Measurements from ENCODE around the gene TBC1D22A.
A peak's percentile ranks its signal among the peaks of the same experiment; 100 is the strongest.

TBC1D22A gene

GRCh38 chr22:46737105-46737975 is 25.1 kb upstream of the TBC1D22A start:
- DNase-seq, result no peak

GRCh38 chr22:46737976-46738646 is 24.3 kb upstream of the TBC1D22A start, which contains the start of gene CERK:
Gene CERK, minus strand, starts transcription at chr22:46738252. Its CDS starts 104 bp downstream, at chr22:46738148.
- peak; percentile 18 for DNase-seq

- DNase-seq, result no peak
Observed at GRCh38 chr22:46738647-46739093, 23.8 kb upstream of the TBC1D22A start.

- no peak for DNase-seq
Observed at GRCh38 chr22:46739094-46739870, 23.2 kb upstream of the TBC1D22A start.

GRCh38 chr22:46740910-46741780 is 21.3 kb upstream of the TBC1D22A start:
- no peak for DNase-seq

- no peak for DNase-seq
Observed at GRCh38 chr22:46741974-46742519, 20.4 kb upstream of the TBC1D22A start.

GRCh38 chr22:46742576-46743221 is 19.8 kb upstream of the TBC1D22A start:
- no peak for DNase-seq

- no peak for DNase-seq
Observed at GRCh38 chr22:46744581-46744980, 17.9 kb upstream of the TBC1D22A start.

- no peak for DNase-seq
Observed at GRCh38 chr22:46746192-46746591, 16.3 kb upstream of the TBC1D22A start.

- no peak for DNase-seq
Observed at GRCh38 chr22:46746620-46747019, 15.8 kb upstream of the TBC1D22A start.

GRCh38 chr22:46747646-46748045 is 14.8 kb upstream of the TBC1D22A start:
- no peak for DNase-seq

- DNase-seq, result no peak
Observed at GRCh38 chr22:46748206-46748907, 14.1 kb upstream of the TBC1D22A start.

- DNase-seq, result no peak
Observed at GRCh38 chr22:46748908-46749675, 13.4 kb upstream of the TBC1D22A start.

- no peak for DNase-seq
Observed at GRCh38 chr22:46749682-46750529, 12.5 kb upstream of the TBC1D22A start.

GRCh38 chr22:46750530-46750800 is 12.0 kb upstream of the TBC1D22A start:
- DNase-seq, result no peak

- no peak for DNase-seq
Observed at GRCh38 chr22:46750863-46751443, 11.5 kb upstream of the TBC1D22A start.

- no peak for DNase-seq
Observed at GRCh38 chr22:46752286-46752987, 10.0 kb upstream of the TBC1D22A start.

- no peak for DNase-seq
Observed at GRCh38 chr22:46752988-46753310, 9.5 kb upstream of the TBC1D22A start.

All from T1000 (cell line).